Testis (tissue), 2 donors: Measurements from ENCODE around the gene ZNF69.

Source experiments
- POLR2A ChIP-seq: fragments of 450-650 bp; IDR thresholded peaks from one replicate; pipeline ENCODE4 v1.6.1; 2017; ENCODE audit warnings: antibody characterized with exemption, mild to moderate bottlenecking, moderate library complexity
- TF ChIP-seq, protein P1 (sequence below), 3 experiments: fragments of 450-650 bp in 2 of 3; fragments of 200-600 bp in 1 of 3; sonication (generic) in 1 of 3; IDR thresholded peaks; one replicate each; pipeline ENCODE4 v1.5.1; 2016 to 2019; ENCODE audit warnings: antibody characterized with exemption in 3 of 3, mild to moderate bottlenecking in 2 of 3, moderate library complexity in 1 of 3

DNA sequence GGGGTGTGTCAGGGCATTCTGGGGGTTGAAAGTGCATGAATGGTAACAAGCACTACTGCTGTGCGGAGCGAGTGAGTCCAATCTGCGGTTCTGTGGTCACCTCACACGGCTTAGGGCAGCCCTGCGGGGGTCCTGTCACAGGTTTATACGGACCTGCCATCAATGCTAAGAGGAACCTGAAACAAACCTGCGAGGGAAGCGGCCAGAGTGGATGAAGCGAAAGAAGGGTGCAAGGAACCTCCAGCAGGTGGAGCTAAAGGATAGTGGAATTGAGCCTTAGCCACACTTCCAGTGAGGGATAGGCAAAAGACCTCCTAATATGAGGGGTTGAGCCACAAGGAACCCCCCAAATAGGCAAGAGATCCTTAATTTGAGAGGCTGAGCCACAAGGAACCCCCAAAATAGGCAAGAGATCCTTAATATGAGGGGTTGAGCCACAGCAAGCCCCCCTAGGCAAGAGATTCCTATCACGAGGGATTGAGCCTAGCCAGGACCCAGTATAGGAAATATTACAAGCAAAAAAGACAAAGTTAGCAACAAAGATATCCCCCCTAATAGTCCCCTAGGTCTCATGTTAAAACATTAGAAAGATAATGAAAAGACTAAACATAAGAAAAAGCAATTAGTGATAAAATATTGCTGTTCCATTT, 6.3 kb upstream of the ZNF69 start:
- TF ChIP-seq, protein P1, sequence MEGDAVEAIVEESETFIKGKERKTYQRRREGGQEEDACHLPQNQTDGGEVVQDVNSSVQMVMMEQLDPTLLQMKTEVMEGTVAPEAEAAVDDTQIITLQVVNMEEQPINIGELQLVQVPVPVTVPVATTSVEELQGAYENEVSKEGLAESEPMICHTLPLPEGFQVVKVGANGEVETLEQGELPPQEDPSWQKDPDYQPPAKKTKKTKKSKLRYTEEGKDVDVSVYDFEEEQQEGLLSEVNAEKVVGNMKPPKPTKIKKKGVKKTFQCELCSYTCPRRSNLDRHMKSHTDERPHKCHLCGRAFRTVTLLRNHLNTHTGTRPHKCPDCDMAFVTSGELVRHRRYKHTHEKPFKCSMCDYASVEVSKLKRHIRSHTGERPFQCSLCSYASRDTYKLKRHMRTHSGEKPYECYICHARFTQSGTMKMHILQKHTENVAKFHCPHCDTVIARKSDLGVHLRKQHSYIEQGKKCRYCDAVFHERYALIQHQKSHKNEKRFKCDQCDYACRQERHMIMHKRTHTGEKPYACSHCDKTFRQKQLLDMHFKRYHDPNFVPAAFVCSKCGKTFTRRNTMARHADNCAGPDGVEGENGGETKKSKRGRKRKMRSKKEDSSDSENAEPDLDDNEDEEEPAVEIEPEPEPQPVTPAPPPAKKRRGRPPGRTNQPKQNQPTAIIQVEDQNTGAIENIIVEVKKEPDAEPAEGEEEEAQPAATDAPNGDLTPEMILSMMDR (IDR thresholded peaks at IDR 0.05), result peak; percentile 55 to 71 (median 68)
- no peak for TF ChIP-seq POLR2A
